Activated CD8-positive, alpha-beta T cell treated with anti-CD3 and anti-CD28 coated beads, Interleukin-2, amount 10 ng/mL, durations not matched to agents 7 days and 5 days (primary cell): ENCODE results near the gene ZBTB12. TPM values are rescaled to one million over a fixed set of nuclear protein-coding genes. Genes with fewer than 3 reads are reported as not detected.
"Not testable (repeated sequence)": the region's sequence is repeated elsewhere in the genome, so short reads cannot be mapped to it uniquely, and the experiment has no call there.

Source experiments
- ATAC-seq: fragments of 150-1000 bp; cut with Tn5 transposase; one replicate; pipeline ENCODE4 v1.10.0; 2021; ENCODE audit warnings: moderate library complexity
- CTCF ChIA-PET: fragments of 350-600 bp; sonication (Branson Sonifier 250); formaldehyde crosslinking; loops from one replicate; lab custom pipeline; 2021; ENCODE audit warnings: antibody characterized with exemption; lab: Charles Lee
- POLR2A ChIA-PET: fragments of 350-600 bp; sonication (Branson Sonifier 250); formaldehyde crosslinking; loops from one replicate; lab custom pipeline; 2021; ENCODE audit warnings: antibody characterized with exemption; lab: Charles Lee
- DNase-seq: peaks from one replicate; pipeline ENCODE4 v3.0.0-alpha.2; 2020
- H3K27ac Mint-ChIP-seq: one replicate; pipeline ENCODE4 v1.8.0; 2021; ENCODE audit warnings: mild to moderate bottlenecking, mixed read lengths
- H3K27me3 Mint-ChIP-seq: one replicate; pipeline ENCODE4 v1.8.0; 2021; ENCODE audit warnings: low read depth, mixed read lengths
- H3K36me3 Mint-ChIP-seq: one replicate; pipeline ENCODE4 v1.8.0; 2021; ENCODE audit warnings: low read depth, mixed read lengths
- H3K4me1 Mint-ChIP-seq: one replicate; pipeline ENCODE4 v1.8.0; 2021; ENCODE audit warnings: low read depth, mixed read lengths
- H3K4me3 Mint-ChIP-seq: one replicate; pipeline ENCODE4 v1.8.0; 2021; ENCODE audit warnings: mild to moderate bottlenecking, mixed read lengths
- H3K9me3 Mint-ChIP-seq: one replicate; pipeline ENCODE4 v1.8.0; 2022; ENCODE audit warnings: mixed read lengths; ENCODE audit not compliant: insufficient read depth
- total RNA-seq, 2 experiments: library from RNA; stranded (reverse); gene quantifications; one replicate each; pipeline ENCODE4 v1.2.3, GENCODE V29; 2021

Gene ZBTB12
- total RNA-seq, 2 experiments from 2014 or later = 1.6 to 1.8 TPM

DNA sequence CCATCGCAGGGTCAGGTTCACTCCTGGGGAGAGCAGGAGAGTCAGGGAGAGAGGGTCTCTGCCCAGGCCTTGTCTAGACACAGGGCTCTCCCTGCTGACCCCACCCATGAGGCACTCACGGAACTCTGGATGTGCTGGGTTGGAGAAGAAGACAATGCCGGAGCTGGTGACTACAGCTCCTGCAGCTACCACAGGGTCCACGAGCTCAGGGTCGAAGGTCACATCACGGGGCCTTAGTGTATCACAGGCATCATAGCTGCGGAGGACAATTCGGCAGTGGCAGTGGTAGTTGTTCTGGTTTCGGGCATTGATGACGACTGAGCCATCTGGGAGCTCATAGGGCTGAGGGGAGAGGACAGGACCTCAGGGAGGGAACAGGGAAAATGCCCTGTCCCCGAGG is 42.0 kb downstream of the ZBTB12 start:
- no peak overlapping the region for H3K4me3 Mint-ChIP-seq
- DNase-seq = no peak
- H3K36me3 Mint-ChIP-seq = peaks cover 12% of the 10 kb centered on the region
- peaks cover 26% of the 10 kb centered on the region for H3K4me1 Mint-ChIP-seq
- ChIA-PET CTCF (no interaction called here), POLR2A (no interaction called here)
- no peak overlapping the region for H3K27ac Mint-ChIP-seq
- no peak for ATAC-seq
- H3K27me3 Mint-ChIP-seq = no peaks in the 10 kb centered on the region
- H3K9me3 Mint-ChIP-seq = no peaks in the 10 kb centered on the region

DNA sequence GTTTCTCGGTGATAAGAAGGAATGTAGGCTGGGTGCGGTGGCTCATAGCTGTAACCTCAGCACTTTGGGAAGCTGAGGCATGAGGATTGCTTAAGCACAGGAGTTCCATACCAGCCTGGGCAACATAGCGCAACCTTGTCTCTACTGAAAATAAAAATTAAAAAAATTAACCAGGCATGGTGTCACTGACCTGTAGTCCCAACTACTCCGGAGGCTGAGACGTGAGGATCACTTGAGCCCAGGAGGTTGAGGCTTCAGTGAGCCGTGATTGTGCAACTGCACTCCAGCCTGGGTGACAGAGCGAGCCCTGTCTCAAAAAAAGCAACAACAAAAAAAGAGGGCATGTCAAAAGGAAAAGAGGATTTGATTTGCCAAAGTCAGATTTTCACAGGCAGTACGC is 43.2 kb downstream of the ZBTB12 start:
- no peaks in the 10 kb centered on the region for H3K9me3 Mint-ChIP-seq
- ATAC-seq (no peak), DNase-seq (no peak)
- no peaks in the 10 kb centered on the region for H3K27me3 Mint-ChIP-seq
- no peak overlapping the region for H3K27ac Mint-ChIP-seq
- H3K4me3 Mint-ChIP-seq = no peak overlapping the region
- H3K36me3 Mint-ChIP-seq = peaks cover 12% of the 10 kb centered on the region
- peaks cover 19% of the 10 kb centered on the region for H3K4me1 Mint-ChIP-seq
- ChIA-PET POLR2A (no interaction called here), CTCF (no interaction called here)

DNA sequence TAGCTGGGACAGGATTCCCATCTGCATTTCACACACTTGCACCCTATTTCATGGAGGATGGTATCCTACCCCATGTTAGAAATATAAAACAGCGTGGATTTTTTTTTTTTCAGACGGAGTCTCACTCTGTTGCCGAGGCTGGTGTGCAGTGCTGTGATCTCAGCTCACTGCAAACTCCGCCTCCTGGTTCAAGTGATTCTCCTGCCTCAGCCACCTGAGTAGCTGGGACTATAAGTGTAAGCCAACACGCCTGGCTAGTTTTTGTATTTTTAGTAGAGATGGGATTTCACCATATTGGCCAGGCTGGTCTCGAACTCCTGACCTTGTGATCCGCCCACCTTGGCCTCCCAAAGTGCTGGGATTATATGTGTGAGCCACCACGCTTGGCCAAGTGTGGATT is 44.1 kb downstream of the ZBTB12 start:
- CTCF ChIA-PET, POLR2A ChIA-PET, DNase-seq, H3K4me3 Mint-ChIP-seq, H3K27ac Mint-ChIP-seq, H3K9me3 Mint-ChIP-seq, H3K27me3 Mint-ChIP-seq, ATAC-seq: not testable (repeated sequence)
- Mint-ChIP-seq H3K4me1 (peaks cover 14% of the 10 kb centered on the region), H3K36me3 (peaks cover 10% of the 10 kb centered on the region)

DNA sequence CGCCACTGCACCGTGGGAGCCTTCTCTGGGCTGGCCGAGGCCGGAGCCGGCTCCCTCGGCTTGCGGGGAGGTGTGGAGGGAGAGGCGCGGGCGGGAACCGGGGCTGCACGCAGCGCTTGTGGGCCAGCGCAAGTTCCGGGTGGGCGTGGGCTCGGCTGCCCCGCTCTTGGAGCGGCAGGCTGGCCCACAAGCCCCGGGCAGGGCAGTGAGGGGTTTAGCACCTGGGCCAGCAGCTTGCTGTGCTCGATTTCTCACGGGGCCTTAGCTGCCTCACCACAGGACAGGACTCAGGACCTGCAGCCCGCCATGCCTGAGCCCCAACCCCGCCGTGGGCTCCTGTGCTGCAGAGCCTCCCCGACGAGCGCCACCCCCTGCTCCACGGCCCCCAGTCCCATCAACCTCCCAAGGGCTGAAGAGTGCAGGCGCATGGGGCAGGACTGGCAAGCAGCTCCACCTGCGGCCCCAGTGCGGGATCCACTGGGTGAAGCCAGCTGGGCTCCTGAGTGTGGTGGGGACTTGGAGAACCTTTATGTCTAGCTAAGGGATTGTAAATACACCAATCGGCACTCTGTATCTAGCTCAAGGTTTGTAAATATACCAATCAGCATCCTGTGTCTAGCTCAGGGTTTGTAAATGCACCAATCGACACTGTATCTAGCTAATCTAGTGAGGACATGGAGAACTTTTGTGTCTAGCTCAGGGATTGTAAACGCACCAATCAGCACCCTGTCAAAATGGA is 49.7 kb downstream of the ZBTB12 start:
- not testable (repeated sequence) for H3K27me3 Mint-ChIP-seq, H3K9me3 Mint-ChIP-seq, H3K4me1 Mint-ChIP-seq, H3K27ac Mint-ChIP-seq, H3K36me3 Mint-ChIP-seq, DNase-seq, H3K4me3 Mint-ChIP-seq
- ChIA-PET CTCF (interaction anchor here (0.8 kb wide), 1 partner anchor 9 kb away, joined by 3 read pairs; no protein-coding TSS in a partner anchor), POLR2A (interaction anchor here (0.6 to 0.7 kb wide), 2 partner anchors 10 to 196 kb away, joined by 3 read pairs; partner anchors contain the start of gene NEU1)
- peak; percentile 16 for ATAC-seq

DNA sequence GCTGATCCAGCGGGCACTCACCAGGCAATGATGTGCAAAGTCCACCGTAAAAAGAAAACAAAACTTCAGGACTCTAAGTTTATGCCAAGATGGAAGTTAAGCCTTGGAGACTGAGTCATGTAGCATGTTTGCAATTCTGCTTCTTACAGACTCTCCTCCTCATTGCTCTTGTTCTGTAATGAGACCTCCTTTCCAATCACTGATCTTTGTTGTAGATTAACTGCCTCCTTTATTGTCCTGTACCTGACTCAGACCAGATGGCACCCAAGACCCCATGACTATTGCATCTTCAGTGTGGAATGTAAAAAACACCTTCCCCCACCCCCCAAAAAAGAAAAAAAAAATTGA is 50.4 kb downstream of the ZBTB12 start:
- Mint-ChIP-seq H3K36me3 (peaks cover 2% of the 10 kb centered on the region), H3K27ac (no peak overlapping the region), H3K4me1 (no peaks in the 10 kb centered on the region), H3K4me3 (no peak overlapping the region), H3K27me3 (no peaks in the 10 kb centered on the region), H3K9me3 (peaks cover 7% of the 10 kb centered on the region)
- no peak for ATAC-seq
- POLR2A ChIA-PET = interaction anchor here (0.6 kb wide), 1 partner anchor 199 kb away, joined by 3 read pairs; the partner anchor contains the start of gene BAG6
- DNase-seq = no peak
- CTCF ChIA-PET = interaction anchor here (0.5 kb wide), 1 partner anchor 12 kb away, joined by 3 read pairs; no protein-coding TSS in a partner anchor

DNA sequence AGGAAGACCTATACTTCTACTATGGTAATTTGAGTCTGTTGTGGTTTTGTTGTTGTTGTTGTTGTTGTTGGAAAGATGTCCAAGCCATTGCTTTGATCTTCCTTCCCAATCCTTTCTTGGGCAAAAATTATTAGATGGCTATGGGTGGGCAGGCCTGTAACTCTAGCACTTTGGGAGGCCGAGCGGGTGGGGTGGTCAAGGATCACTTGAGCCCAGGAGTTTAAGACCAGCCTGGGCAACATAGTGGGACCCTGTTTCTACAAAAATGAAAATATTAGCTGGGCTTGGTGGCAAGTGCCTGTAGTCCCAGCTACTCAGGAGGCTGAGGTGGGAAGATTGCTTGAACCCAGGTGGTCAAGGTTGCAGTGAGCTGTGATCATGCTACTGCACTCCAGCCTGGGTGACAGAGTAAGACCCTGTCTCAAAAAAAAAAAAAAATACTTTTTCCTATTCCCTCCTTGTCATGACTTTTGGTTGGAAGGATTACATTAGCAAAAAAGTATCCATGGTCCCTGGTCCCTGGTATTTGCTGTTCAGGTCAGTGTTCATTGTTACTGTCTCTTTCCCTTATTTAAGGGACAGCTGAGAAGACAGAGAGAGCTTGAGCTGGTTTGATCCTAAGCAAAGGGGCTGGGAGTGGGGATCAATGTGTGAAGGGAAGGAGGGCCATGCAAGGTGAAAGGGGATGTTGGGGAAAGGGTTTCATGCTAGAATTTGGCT is 51.0 kb downstream of the ZBTB12 start:
- H3K27me3 Mint-ChIP-seq = no peaks in the 10 kb centered on the region
- no peak overlapping the region for H3K4me3 Mint-ChIP-seq
- POLR2A ChIA-PET = interaction anchor here (0.6 kb wide), 1 partner anchor 198 kb away, joined by 3 read pairs; the partner anchor contains the start of gene BAG6
- no peak for DNase-seq
- CTCF ChIA-PET = interaction anchor here (0.5 kb wide), 1 partner anchor 12 kb away, joined by 3 read pairs; no protein-coding TSS in a partner anchor
- H3K36me3 Mint-ChIP-seq = peaks cover 2% of the 10 kb centered on the region
- ATAC-seq = no peak
- peaks cover 7% of the 10 kb centered on the region for H3K9me3 Mint-ChIP-seq
- no peak overlapping the region for H3K27ac Mint-ChIP-seq
- H3K4me1 Mint-ChIP-seq = no peaks in the 10 kb centered on the region

Other genes with a start within 250 kb of the ZBTB12 start
- gene BAG6, start 249.4 kb downstream of the ZBTB12 start, total RNA-seq = 100 to 1,000 TPM; 259 to 267 TPM
- 1 to 10 TPM; 3.2 to 5.1 TPM for gene APOM, start 246.2 kb downstream of the ZBTB12 start, total RNA-seq
- 10 to 100 TPM; 22.5 to 23.8 TPM for gene C6orf47, start 241.3 kb downstream of the ZBTB12 start, total RNA-seq
- gene GPANK1, start 237.1 kb downstream of the ZBTB12 start, total RNA-seq = 10 to 100 TPM; 29.0 to 34.7 TPM
- gene CSNK2B, start 236.0 kb downstream of the ZBTB12 start, total RNA-seq = 100 to 1,000 TPM; 233 to 250 TPM
- gene LY6G5B, start 232.1 kb downstream of the ZBTB12 start, total RNA-seq = 10 to 100 TPM; 22.6 to 23.2 TPM
- gene LY6G5C, start 221.0 kb downstream of the ZBTB12 start, total RNA-seq = 1 to 10 TPM; 4.3 to 5.5 TPM
- 10 to 100 TPM; 52.1 to 55.4 TPM for gene ABHD16A, start 198.8 kb downstream of the ZBTB12 start, total RNA-seq
- gene LY6G6F, start 195.2 kb downstream of the ZBTB12 start, total RNA-seq = not detected
- not detected for gene LY6G6D, start 186.7 kb downstream of the ZBTB12 start, total RNA-seq
- under 1 TPM in 1 of 2 experiments, not detected in 1; 0.26 TPM for gene LY6G6C, start 180.3 kb downstream of the ZBTB12 start, total RNA-seq
- gene MPIG6B, start 178.7 kb downstream of the ZBTB12 start, total RNA-seq = under 1 TPM; 0.71 to 0.91 TPM
- gene DDAH2, start 172.8 kb downstream of the ZBTB12 start, total RNA-seq = 10 to 100 TPM; 31.9 to 33.7 TPM
- gene CLIC1, start 165.6 kb downstream of the ZBTB12 start, total RNA-seq = 100 to 1,000 TPM; 617 to 651 TPM
- 10 to 100 TPM; 64.8 to 73.6 TPM for gene MSH5, start 162.1 kb downstream of the ZBTB12 start, total RNA-seq
- 10 to 100 TPM; 14.3 to 15.4 TPM for gene SAPCD1, start 139.4 kb downstream of the ZBTB12 start, total RNA-seq
- gene VWA7, start 124.8 kb downstream of the ZBTB12 start, total RNA-seq = 1 to 10 TPM; 6.4 to 6.6 TPM
- 100 to 1,000 TPM; 114 to 115 TPM for gene VARS1, start 106.3 kb downstream of the ZBTB12 start, total RNA-seq
- 100 to 1,000 TPM; 123 to 128 TPM for gene LSM2, start 95.1 kb downstream of the ZBTB12 start, total RNA-seq
- 1 to 10 TPM; 3.0 to 3.1 TPM for gene HSPA1L, start 86.8 kb downstream of the ZBTB12 start, total RNA-seq
- 10 to 100 TPM; 75.6 to 75.7 TPM for gene HSPA1A, start 86.5 kb downstream of the ZBTB12 start, total RNA-seq
- 10 to 100 TPM; 84.6 to 87.1 TPM for gene HSPA1B, start 74.3 kb downstream of the ZBTB12 start, total RNA-seq
- gene NEU1, start 39.3 kb downstream of the ZBTB12 start, total RNA-seq = 10 to 100 TPM; 16.5 to 17.8 TPM
- under 1 TPM in 1 of 2 experiments, not detected in 1; 0.39 TPM for gene SLC44A4, start 23.1 kb downstream of the ZBTB12 start, total RNA-seq
- 10 to 100 TPM; 70.1 to 72.3 TPM for gene EHMT2, start 4.4 kb downstream of the ZBTB12 start, total RNA-seq
- gene C2, start 25.6 kb upstream of the ZBTB12 start, total RNA-seq = under 1 TPM; 0.26 to 0.87 TPM
- gene CFB, start 44.0 kb upstream of the ZBTB12 start, total RNA-seq = under 1 TPM in 1 of 2 experiments, not detected in 1; 0.58 TPM
- 10 to 100 TPM; 67.1 to 70.8 TPM for gene NELFE, start 56.9 kb upstream of the ZBTB12 start, total RNA-seq
- gene SKIC2, start 57.1 kb upstream of the ZBTB12 start, total RNA-seq = 10 to 100 TPM; 73.2 to 73.4 TPM
- gene DXO, start 70.1 kb upstream of the ZBTB12 start, total RNA-seq = 10 to 100 TPM; 14.8 to 17.7 TPM
- 1 to 10 TPM; 3.6 to 5.1 TPM for gene C4A, start 80.0 kb upstream of the ZBTB12 start, total RNA-seq
- 1 to 10 TPM; 2.9 to 3.5 TPM for gene C4B, start 112.7 kb upstream of the ZBTB12 start, total RNA-seq
- gene CYP21A2, start 136.3 kb upstream of the ZBTB12 start, total RNA-seq = not detected
- gene TNXB, start 207.3 kb upstream of the ZBTB12 start, total RNA-seq = 1 to 10 TPM; 3.4 to 4.8 TPM
- 100 to 1,000 TPM; 107 to 117 TPM for gene ATF6B, start 226.2 kb upstream of the ZBTB12 start, total RNA-seq
- gene FKBPL, start 228.2 kb upstream of the ZBTB12 start, total RNA-seq = 1 to 10 TPM; 7.0 to 8.5 TPM
- gene PRRT1, start 249.9 kb upstream of the ZBTB12 start, total RNA-seq = under 1 TPM; 0.37 to 0.45 TPM